Activated CD8-positive, alpha-beta memory T cell treated with anti-CD3 and anti-CD28 coated beads, Interleukin-2, amount 50 U/mL, for 4 hours (primary cell): ENCODE measurements around the gene SHROOM4.

Source experiments
- DNase-seq: peaks from one replicate; pipeline ENCODE4 v3.0.0-alpha.2; 2020

The SHROOM4 gene, protein sequence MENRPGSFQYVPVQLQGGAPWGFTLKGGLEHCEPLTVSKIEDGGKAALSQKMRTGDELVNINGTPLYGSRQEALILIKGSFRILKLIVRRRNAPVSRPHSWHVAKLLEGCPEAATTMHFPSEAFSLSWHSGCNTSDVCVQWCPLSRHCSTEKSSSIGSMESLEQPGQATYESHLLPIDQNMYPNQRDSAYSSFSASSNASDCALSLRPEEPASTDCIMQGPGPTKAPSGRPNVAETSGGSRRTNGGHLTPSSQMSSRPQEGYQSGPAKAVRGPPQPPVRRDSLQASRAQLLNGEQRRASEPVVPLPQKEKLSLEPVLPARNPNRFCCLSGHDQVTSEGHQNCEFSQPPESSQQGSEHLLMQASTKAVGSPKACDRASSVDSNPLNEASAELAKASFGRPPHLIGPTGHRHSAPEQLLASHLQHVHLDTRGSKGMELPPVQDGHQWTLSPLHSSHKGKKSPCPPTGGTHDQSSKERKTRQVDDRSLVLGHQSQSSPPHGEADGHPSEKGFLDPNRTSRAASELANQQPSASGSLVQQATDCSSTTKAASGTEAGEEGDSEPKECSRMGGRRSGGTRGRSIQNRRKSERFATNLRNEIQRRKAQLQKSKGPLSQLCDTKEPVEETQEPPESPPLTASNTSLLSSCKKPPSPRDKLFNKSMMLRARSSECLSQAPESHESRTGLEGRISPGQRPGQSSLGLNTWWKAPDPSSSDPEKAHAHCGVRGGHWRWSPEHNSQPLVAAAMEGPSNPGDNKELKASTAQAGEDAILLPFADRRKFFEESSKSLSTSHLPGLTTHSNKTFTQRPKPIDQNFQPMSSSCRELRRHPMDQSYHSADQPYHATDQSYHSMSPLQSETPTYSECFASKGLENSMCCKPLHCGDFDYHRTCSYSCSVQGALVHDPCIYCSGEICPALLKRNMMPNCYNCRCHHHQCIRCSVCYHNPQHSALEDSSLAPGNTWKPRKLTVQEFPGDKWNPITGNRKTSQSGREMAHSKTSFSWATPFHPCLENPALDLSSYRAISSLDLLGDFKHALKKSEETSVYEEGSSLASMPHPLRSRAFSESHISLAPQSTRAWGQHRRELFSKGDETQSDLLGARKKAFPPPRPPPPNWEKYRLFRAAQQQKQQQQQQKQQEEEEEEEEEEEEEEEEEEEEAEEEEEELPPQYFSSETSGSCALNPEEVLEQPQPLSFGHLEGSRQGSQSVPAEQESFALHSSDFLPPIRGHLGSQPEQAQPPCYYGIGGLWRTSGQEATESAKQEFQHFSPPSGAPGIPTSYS (N-terminal part only)

DNA sequence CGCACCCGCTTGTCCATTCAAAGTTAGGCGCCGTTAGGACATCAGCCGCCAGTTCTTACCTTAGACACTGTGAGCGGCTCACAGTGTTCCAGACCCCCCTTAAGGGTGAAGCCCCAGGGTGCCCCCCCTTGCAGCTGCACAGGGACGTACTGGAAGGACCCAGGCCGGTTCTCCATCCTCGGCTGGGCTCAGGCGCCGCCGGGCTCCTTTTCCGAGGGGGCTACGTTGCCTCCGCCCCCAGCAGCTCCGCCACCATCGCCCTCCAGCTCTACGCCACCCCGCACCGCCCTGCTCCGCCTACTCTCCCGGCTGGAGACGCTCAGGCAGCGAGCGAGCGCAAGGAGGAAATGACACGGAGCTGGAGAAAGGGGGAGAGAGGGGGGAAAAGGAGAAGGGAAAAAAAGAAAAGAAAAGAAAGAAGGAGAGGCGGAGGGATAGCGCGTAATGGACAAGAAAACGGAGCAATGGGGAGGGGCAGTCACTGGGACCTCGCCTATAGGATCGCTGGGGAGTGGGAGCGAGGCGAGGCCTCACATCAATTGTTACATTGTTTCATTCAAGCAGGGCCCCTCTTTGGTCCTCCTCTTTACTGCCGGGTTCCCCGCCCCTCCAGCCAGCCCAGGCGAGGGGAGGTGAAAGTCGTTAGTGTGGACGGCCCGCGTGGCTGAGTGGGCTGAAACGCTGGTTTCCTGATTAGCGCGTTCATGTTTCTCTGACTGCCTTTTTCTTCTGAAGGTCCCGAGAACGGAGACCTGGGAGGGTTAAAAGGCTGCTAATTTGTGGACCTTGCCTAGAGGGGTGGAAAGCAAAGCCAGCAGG lies at the start of gene SHROOM4:
TSS of gene SHROOM4 (minus strand) at position 352 of the 819 bp plus-strand sequence. CDS start at position 176, 176 bp downstream.
- no peak for DNase-seq

- no peak for DNase-seq
Observed at GRCh38 chrX:50863471-50863870, 49.5 kb upstream of the SHROOM4 start.

DNA sequence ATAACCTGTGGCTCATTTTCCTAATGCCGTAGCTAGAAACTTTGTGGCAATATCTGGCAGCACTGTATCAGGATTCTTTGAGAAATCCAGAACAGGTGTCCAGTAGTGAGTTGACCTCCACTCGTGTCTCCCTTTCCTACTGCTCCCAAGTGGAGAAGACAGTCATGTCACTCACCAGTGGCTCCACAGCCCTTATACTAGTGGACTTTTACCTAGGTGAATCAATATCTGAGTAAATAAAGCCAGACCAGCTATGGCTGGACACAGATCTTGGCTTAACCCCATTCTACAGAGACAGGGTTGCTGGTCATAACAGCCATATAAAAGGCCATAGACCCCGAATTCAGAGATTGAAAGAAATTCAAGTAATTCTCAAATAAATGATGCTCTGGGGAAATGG lies 46.5 kb upstream of the SHROOM4 start:
- no peak for DNase-seq

- no peak for DNase-seq
Observed at GRCh38 chrX:50858548-50858947, 44.6 kb upstream of the SHROOM4 start.

DNA sequence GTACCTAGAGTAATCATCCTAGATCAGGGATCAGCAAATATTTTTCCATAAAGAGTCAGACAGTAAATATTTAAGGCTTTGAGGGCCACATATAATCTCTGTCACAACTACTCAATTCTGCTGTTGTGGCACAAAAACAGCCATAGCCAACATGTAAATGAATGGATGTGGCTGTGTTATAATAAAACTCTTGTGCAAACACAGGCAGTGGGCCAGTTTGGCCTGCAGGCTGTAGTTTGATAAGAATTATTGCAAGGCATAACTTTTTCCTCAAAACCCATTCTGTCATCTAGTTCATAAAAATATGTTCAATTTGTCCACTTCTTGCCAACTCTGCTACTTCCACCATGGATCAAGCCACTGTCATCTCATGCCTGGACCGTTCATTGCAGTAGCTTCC lies 39.4 kb upstream of the SHROOM4 start:
- DNase-seq: no peak

DNA sequence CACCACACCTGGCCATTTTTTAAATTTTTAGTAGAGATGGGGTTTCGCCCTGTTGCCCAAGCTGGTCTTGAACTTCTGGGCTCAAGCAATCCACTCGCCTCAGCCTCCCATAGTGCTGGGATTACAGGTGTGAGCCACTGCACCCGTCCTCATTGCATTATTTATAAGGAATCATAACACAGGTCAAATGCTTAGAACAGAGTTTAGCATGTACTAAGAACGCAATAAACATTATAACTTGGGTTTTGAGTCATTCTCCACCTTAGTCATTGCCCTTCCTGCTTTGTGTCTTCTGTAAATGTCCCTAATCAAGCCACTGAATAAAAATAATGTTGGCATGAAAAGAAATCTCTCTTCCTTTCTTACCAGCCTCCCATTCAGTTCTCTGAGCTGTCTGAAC lies 38.5 kb upstream of the SHROOM4 start:
- no peak for DNase-seq

DNA sequence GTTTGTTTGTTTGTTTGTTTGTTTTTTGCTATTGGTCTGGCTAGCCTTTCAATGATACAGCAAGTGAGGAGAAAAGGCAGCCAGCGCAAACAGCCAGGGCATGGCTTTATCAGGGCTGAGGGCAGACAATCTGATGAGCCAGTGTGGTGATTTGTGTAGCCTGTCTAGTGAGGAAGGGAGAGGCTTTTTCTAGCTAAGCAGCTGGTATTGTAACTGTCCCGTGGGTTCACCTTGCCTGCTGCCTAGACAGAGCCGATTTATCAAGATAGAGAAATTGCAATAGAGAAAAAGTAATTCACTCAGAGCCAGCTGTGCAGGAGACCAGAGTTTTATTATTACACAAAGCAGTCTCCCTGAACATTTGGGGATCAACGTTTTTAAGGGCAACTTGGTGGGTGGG lies 28.2 kb upstream of the SHROOM4 start:
- no peak for DNase-seq

DNA sequence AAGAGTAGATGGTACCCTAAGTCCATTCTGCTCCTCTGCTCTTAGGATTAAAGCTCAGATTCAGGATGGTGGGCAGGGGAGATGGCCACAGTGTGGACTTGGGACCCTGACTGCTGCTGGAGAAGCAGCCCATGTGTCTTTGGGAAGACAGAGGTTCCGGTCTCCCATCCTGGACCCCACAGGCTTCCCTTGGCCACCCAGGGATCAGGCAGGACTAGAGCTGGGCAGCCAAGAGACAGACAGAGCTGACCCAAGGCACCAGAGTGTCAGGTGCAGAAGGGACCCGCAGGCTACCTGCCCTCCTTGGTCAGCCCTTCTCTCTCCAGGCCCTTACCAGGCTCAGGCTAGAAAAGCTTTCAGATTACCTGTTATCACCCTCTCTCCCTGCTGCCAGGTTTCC lies 25.7 kb upstream of the SHROOM4 start:
- no peak for DNase-seq

DNA sequence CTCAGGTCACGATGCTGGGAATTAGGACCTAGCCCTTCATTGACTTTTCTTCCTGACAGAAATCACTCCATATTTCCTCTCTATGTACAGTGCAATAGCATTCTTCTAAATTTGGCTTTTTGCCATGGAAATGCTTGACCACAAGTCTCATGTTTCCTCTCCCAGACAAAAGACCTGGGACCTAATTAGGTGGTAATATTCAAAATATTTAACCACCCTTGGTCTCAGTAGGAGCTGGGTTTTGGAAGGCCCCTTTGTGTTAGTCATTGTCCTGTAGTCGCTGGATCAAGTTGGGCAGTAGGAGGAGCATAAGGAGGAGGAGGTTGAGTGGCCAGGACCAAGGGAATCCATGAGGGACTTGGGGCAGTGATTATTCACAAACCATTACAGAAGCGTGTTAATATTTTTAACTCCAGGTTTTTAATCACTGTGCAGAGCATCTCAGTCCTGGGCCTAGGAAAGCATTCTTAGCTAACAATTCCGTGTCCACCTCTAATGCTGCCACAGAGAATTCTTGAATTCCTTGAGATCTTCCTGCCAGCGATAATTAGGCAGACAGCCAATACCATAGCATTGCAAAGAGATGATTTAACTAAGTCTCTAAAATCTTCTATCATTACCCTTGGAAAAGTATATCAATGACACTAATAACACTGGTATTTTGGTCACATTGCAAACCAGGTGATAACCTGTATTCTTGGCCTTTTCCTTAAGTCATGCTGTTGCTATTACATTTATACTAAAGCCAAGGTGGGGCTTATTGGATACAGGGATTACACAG lies 25.0 kb upstream of the SHROOM4 start:
- no peak for DNase-seq

GRCh38 chrX:50827996-50828395 lies 14.0 kb upstream of the SHROOM4 start:
- DNase-seq: no peak

DNA sequence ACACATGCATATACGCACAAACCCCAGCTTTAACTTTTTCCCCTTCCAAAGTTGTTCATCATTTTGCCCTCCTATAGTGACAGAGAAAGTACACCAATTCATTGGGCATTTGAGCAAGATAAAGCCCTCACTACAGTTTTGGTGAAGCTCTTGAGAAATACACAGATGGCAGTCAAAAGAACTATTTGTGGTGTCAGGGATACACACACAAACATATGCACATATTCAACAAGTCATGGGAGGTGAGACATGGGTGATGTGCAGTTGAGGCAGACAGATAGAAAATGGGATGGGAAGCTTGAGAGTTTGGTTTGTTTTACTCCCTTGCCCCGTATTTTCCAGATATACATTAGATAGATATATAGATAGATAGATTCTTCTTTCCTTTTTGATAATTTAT lies 11.8 kb upstream of the SHROOM4 start:
- DNase-seq: no peak

DNA sequence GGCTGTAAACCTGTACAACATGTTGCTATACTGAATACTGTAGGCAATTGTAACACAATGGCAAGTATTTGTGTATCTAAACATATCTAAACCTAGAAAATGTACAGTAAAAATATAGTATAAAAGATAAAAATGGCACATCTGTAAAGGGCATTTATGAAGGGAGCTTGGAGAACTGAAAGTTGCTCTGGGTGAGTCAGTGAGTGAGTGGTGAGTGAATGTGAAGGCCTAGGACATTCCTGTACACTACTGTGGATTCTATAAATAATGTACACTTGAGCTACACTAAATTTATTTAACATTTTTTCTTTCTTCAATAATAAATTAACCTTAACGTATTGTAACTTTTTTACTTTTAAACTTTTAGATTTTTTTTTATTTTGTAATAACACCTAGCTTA lies 5.0 kb upstream of the SHROOM4 start:
- no peak for DNase-seq

DNA sequence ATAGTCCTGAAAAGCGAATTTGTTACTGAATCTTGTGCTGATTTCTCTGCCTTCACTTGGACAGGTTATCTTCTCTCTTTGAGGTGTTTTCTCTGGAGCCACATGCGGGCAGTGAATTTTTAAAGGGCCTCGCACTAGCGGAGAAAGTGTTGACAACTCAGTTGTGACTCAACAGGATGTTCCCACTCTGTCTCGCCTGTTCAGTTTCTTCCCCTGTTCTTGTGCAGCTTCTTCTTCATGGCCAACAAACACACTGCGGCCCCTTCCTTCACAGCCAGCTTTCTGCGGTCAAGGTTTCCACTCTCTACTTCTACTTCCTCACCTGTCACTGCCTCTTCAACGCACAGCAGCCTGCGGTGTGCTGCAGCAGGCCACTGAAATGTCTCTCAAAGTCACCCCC lies 1.1 kb upstream of the SHROOM4 start:
- no peak for DNase-seq

GRCh38 chrX:50814701-50815100 lies 707 bp upstream of the SHROOM4 start:
- DNase-seq: no peak

- no peak for DNase-seq
Observed at GRCh38 chrX:50812995-50813842, 775 bp downstream of the SHROOM4 start.

DNA sequence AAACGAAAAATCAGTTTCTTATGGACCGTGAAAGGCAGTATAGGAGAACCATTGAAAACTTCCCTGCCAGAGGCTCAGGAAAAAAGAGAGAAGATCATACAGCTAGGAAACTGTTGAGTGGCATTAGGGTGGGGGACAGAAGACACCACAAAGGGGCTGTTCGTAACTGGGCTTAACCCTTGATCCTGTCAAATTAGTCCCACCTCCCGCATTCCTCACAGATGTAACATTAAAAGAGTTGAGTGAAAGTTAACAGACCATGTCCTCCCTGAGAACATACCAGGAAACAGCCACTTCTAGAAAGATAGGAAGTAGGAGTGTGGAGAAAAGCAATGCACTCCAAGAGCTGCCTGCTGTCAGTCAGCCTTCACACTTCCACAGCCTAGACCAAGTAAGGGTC lies 8.7 kb downstream of the SHROOM4 start:
- no peak for DNase-seq

DNA sequence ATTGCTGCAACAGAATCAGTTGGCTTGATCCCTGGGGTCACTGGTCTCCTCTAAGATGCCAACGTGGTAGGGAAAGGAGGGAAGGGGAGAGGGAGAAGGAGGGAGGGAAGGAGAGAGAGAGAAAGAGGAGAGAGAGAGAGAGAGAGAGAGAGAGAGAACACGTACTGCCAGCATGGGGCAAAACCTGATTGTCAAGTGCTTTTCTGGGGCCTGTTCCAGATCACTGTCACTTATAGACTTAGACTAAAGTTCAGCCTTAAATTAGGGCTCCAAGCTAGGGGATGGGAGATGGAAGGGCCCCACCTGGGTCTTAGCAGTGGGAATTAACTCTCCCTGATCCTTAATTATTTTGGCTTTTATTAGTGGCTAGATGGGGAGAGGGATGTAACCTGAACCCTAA lies 12.9 kb downstream of the SHROOM4 start:
- DNase-seq: no peak

DNA sequence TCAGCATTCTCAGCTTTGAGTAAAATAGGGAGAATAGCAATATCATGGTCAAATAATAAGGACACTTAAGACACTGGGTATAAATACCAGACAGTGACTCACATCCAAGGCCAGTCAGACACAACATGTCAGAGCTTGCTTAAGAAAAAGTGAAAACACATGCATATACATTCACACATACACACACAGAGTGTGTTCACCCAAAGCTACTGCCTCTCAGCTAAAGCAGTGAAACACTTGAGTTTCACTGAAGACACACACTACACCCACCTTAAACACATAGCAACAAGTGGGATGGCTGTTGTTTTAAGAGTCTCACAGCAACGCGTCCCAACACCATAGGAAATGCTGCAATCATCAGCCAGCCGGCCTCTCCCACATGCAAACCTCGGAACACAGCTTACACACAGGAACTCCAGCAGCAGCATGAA lies 14.4 kb downstream of the SHROOM4 start:
- DNase-seq: no peak

- DNase-seq: no peak
Observed at GRCh38 chrX:50798783-50799182, 15.2 kb downstream of the SHROOM4 start.

DNA sequence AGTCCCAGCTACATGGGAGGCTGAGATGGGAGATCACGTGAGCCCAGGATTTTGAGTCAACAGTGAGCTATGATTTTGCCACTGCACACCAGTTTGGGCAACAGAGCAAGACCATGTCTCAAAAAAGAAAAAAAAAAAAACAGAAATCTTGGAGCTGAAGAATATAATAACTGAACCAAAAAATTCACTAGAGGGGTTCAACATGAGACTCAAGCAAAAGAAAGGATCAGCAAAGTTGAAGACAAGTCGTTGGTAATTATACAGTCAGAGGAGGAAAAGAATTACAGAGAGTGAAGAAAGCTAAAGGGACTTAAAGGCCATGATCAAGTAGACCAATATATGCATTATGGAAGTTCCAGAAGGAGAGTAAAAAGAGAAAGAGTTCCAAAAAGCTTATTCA lies 26.9 kb downstream of the SHROOM4 start:
- DNase-seq: no peak

DNA sequence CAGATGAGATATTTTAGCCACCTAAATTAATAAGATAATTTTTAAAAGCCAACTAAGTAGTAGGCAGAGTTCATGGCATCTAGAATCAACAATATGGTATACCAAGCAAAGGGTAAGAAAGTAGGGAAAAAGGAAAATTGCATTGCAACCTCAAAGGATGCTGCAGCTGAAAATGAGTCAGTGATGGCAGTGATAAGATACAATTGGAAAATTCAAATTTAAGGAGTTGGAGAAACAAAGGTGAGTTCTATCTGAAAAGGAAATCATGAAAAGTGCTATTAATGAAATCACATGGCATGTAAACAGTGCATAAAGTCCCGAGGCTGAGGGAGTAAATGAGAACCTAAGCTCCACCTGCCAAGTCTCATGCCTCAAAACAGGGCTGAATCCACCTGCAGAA lies 33.9 kb downstream of the SHROOM4 start:
- no peak for DNase-seq
